K562 (cell line): Measurements from ENCODE around the gene FIBP. TPM values are rescaled to one million over a fixed set of nuclear protein-coding genes. Genes with fewer than 3 reads are reported as not detected.

Source experiments
- E2F8 ChIP-seq: fragments of 450-650 bp; IDR thresholded peaks from 2 replicates; pipeline ENCODE4 v1.7.1; 2018; ENCODE audit warnings: mild to moderate bottlenecking, low read depth; ENCODE audit not compliant: partially characterized antibody
- FUS ChIP-seq: fragments of 200-400 bp; formaldehyde crosslinking; optimal IDR thresholded peaks from 2 replicates; pipeline ENCODE3; 2017; ENCODE audit warnings: low read depth, low read length
- MAX ChIP-seq: sonication (generic); formaldehyde crosslinking; IDR thresholded peaks from 2 replicates; pipeline ENCODE4 v1.9.0; 2022; ENCODE audit warnings: mild to moderate bottlenecking, missing genetic modification reagents
- MCM7 ChIP-seq, 2 experiments: fragments of 450-650 bp; IDR thresholded peaks; 2 replicates each; pipeline ENCODE4 v1.6.1; 2016 to 2018
- NR2C2 ChIP-seq, 2 experiments: fragments of 200-800 bp in 1 of 2; sonication (Bioruptor generic) in 1 of 2; sonication (generic) in 1 of 2; formaldehyde crosslinking in 1 of 2; IDR thresholded peaks; 2 replicates each; pipeline versions ENCODE4 v1.6.1 to v1.8.0; 2016 to 2022; ENCODE audit warnings: mild to moderate bottlenecking in 1 of 2, missing compliant biosample characterization in 1 of 2, missing genetic modification characterization in 1 of 2, missing genetic modification reagents in 1 of 2
- SMC3 ChIP-seq: conservative IDR thresholded peaks from 2 replicates; pipeline ENCODE4 v1.6.1; 2011; ENCODE audit warnings: low read depth, low read length, improper control_type of control experiment; ENCODE audit not compliant: insufficient read depth
- STAT5A ChIP-seq: IDR thresholded peaks from 2 replicates; pipeline ENCODE4 v1.6.1; 2012; ENCODE audit warnings: low read length, inconsistent platforms, borderline replicate concordance
- ZHX1 ChIP-seq: fragments of 150-350 bp; conservative IDR thresholded peaks from 2 replicates; pipeline ENCODE4 v1.6.1; 2014; ENCODE audit warnings: low read length
- ZNF224 ChIP-seq: sonication (generic); formaldehyde crosslinking; IDR thresholded peaks from 2 replicates; pipeline ENCODE4 v1.8.0; 2022; ENCODE audit warnings: mild to moderate bottlenecking, missing genetic modification reagents
- ZNF740 ChIP-seq, 3 experiments: fragments of 200-800 bp in 1 of 3; sonication (Bioruptor generic) in 1 of 3; sonication (generic) in 1 of 3; formaldehyde crosslinking in 1 of 3; IDR thresholded peaks; 2 replicates each; pipeline versions ENCODE4 v1.6.1 to v1.8.0; 2016 to 2022; ENCODE audit warnings: mild to moderate bottlenecking in 2 of 3, missing compliant biosample characterization in 2 of 3, missing genetic modification characterization in 2 of 3, missing genetic modification reagents in 1 of 3
- ZSCAN32 ChIP-seq: fragments of 450-650 bp; formaldehyde crosslinking; IDR thresholded peaks from 2 replicates; pipeline ENCODE4 v1.4.0; 2020; ENCODE audit warnings: mild to moderate bottlenecking, moderate library complexity
- polyA plus RNA-seq, 8 experiments: library from polyadenylated mRNA; depleted of rRNA in 4 of 8; stranded (reverse) in 5 of 8; unstranded in 3 of 8; fragments of >200 nt; fragmentation: Nextera tagmentation in 2 of 8; fragmentation: Illumina TruSeq in 1 of 8; extraction: Ambion mirVana in 2 of 8; extraction: Trizol in 1 of 8; gene quantifications; 2 replicates each; pipeline versions ENCODE4 v1.2.1 to v1.2.3, GENCODE V29; 2011 to 2014; ENCODE audit warnings: inconsistent platforms in 1 of 8, missing spikeins in 1 of 8
- total RNA-seq, 7 experiments: library from RNA; depleted of rRNA in 6 of 7; stranded (reverse); fragments of >200 nt in 6 of 7; fragmentation: Illumina TruSeq in 2 of 7; extraction: Trizol in 2 of 7; gene quantifications; 2 replicates each; pipeline versions ENCODE4 v1.2.1 to v1.2.3, GENCODE V29; 2011 to 2021; ENCODE audit warnings: low replicate concordance in 1 of 7
- TF ChIP-seq, protein P1 (sequence below): sonication (generic); formaldehyde crosslinking; IDR thresholded peaks from 2 replicates; pipeline ENCODE4 v1.8.0; 2022; ENCODE audit warnings: mild to moderate bottlenecking, missing genetic modification reagents
- TF ChIP-seq, protein P2 (sequence below): IDR thresholded peaks from 3 replicates; pipeline ENCODE4 v1.6.1; 2011; ENCODE audit warnings: borderline replicate concordance, mild to moderate bottlenecking, moderate library complexity; ENCODE audit not compliant: insufficient read length; ENCODE audit errors: extremely low read depth

Gene FIBP
- total and polyA plus RNA-seq, 9 of the 15 experiments (the other 6 are each of a cell fraction or from before 2014, with no cell fraction given): 41.2 to 79.2 (median 48.6) TPM

GRCh38 chr11:65890324-65891218, 2.3 kb upstream of the FIBP start, which contains the start of gene CCDC85B (continued):
- no peak for TF ChIP-seq ZNF224 (CRISPR knock-in tag)
- TF ChIP-seq, protein P1, sequence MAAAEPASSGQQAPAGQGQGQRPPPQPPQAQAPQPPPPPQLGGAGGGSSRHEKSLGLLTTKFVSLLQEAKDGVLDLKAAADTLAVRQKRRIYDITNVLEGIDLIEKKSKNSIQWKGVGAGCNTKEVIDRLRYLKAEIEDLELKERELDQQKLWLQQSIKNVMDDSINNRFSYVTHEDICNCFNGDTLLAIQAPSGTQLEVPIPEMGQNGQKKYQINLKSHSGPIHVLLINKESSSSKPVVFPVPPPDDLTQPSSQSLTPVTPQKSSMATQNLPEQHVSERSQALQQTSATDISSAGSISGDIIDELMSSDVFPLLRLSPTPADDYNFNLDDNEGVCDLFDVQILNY (CRISPR knock-in tag): no peak
- TF ChIP-seq FUS: peak; percentile 85
- TF ChIP-seq MCM7 (IDR thresholded peaks at IDR 0.05): no peak
- peak; percentile 92 for TF ChIP-seq MAX (CRISPR knock-in tag)
- no peak for TF ChIP-seq ZSCAN32 (CRISPR knock-in tag)
- no peak for TF ChIP-seq E2F8
- 0 out of 2 replicates have a peak, but pooled peaks have one; percentile 39 for TF ChIP-seq ZNF740 (CRISPR knock-in tag; IDR thresholded peaks at IDR 0.05)
- no peak for TF ChIP-seq ZNF740 (tag; IDR thresholded peaks at IDR 0.05)
- peak; percentile 44 for TF ChIP-seq NR2C2 (CRISPR knock-in tag; IDR thresholded peaks at IDR 0.05)
- peak; percentile 24; the same call in 1 of the 2 replicates for TF ChIP-seq NR2C2 (tag; IDR thresholded peaks at IDR 0.05)
- TF ChIP-seq STAT5A: 0 out of 2 replicates have a peak, but pooled peaks have one; percentile 17
- TF ChIP-seq ZHX1: no peak
- no peak for TF ChIP-seq SMC3
- TF ChIP-seq, protein P2, sequence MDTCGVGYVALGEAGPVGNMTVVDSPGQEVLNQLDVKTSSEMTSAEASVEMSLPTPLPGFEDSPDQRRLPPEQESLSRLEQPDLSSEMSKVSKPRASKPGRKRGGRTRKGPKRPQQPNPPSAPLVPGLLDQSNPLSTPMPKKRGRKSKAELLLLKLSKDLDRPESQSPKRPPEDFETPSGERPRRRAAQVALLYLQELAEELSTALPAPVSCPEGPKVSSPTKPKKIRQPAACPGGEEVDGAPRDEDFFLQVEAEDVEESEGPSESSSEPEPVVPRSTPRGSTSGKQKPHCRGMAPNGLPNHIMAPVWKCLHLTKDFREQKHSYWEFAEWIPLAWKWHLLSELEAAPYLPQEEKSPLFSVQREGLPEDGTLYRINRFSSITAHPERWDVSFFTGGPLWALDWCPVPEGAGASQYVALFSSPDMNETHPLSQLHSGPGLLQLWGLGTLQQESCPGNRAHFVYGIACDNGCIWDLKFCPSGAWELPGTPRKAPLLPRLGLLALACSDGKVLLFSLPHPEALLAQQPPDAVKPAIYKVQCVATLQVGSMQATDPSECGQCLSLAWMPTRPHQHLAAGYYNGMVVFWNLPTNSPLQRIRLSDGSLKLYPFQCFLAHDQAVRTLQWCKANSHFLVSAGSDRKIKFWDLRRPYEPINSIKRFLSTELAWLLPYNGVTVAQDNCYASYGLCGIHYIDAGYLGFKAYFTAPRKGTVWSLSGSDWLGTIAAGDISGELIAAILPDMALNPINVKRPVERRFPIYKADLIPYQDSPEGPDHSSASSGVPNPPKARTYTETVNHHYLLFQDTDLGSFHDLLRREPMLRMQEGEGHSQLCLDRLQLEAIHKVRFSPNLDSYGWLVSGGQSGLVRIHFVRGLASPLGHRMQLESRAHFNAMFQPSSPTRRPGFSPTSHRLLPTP: no peak
